NOMO-1 treated with dmso at 0.1 percent for 144 hours (cell line): ENCODE measurements around the gene LHPP.
"Not testable (repeated sequence)": the region's sequence is repeated elsewhere in the genome, so short reads cannot be mapped to it uniquely, and the experiment has no call there.

Experiments
- DNase-seq: peaks from one replicate; lab custom pipeline; 2025; ENCODE audit not compliant: unreplicated experiment; lab: John Stamatoyannopoulos, UW

LHPP gene

DNA sequence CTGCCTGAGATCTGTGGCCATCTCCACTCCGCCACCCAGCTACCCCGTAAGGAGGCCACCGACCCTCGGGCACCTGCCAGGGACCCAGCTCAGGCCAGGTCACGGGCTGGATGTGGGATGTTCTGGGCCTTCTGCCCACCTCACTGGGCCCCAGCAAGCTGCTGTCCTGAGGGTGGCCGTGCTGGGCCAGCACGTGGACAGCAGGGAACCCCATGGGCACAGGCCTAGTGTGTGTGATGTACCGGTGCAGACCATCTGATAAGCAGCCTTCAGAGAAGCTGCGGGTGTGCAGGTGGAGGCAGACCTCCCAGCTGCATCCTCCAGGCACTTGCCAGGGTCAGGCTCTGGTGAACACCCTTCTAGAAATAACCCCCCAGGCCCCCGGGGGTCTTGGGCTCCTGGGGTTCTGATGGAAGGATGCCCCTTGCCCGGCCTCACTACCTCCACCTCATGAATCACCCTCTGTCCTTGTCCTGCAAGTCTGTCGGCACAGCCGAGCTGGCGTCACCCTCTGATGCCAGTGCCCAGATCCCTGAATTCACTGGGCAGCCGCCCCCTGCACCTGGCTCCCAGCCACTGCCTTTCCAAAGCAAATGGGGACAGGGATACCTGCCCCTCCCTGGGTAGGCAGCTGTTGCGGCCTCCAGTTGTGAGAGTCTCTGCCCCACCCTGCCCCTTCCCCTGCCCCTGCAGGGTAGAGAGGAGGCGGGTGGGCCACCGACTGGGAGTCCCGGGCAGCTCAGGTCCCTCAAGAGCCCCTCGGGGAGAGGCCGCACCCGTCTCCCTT, 142.8 kb downstream of the LHPP start:
- no peak for DNase-seq

- no peak for DNase-seq
Measured at GRCh38 chr10:124605001-124605370, 143.4 kb downstream of the LHPP start.

GRCh38 chr10:124605481-124605855, 143.8 kb downstream of the LHPP start:
- DNase-seq: no peak

GRCh38 chr10:124605856-124606812, 144.5 kb downstream of the LHPP start:
- DNase-seq: no peak

GRCh38 chr10:124606822-124607221, 145.2 kb downstream of the LHPP start:
- no peak for DNase-seq

DNA sequence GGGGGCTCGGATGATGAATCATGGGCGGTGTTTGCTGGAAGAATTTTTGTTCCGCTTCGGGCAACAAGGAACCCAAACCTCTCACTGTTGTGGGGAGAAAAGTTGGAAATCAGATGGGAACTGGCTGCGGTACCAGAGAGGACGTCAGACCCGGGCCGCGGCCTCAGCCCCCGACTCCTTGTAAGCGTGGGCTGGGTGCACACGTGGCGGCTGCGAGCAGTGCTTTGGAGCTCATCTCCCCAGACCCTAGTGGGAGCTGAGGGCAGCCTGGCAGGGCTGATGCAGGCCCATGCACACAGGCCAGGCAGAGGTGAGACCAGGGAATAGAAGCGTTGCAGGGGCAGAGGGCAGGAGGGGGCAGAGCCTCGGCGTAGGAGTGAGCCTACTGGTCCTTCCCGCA, 146.1 kb downstream of the LHPP start:
- no peak for DNase-seq

DNA sequence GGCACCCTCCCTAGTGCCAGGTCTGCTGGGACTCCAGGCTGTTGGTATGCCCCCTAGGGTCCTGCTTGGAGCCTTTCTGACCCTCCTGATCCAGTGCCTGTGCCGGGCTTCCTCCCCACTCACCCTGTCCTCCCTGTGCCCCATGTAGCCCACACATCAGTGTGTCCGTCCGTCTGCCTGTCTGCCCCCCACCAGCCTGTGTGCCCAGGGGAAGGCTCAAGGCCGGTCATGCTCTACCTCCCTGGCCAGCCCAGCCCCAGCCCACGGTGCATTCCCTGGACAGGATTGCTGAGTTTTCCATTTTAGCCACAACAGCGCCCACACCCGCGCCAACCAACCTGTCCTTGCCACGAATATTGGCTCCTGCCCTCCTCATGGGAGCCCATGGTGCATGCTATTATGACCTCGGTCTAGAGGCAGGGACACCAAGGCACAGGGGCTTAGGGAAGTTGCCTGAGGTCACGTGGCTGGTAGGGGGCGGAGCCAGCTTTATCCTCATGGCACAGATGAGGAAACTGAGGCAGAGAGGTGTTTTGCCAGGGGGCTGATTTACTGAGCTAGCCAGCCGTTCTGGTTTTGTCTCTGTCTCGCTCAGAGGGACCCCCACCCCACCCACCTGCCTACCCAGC, 146.6 kb downstream of the LHPP start:
- no peak for DNase-seq

- no peak for DNase-seq
Measured at GRCh38 chr10:124609698-124610097, 148.1 kb downstream of the LHPP start.

- not testable (repeated sequence) for DNase-seq
Measured at GRCh38 chr10:124610186-124610585, 148.6 kb downstream of the LHPP start.

- not testable (repeated sequence) for DNase-seq
Measured at GRCh38 chr10:124610851-124611250, 149.2 kb downstream of the LHPP start.

- no peak for DNase-seq
Measured at GRCh38 chr10:124611738-124612137, 150.1 kb downstream of the LHPP start.

GRCh38 chr10:124612611-124613498, 151.2 kb downstream of the LHPP start:
- DNase-seq: no peak

GRCh38 chr10:124614003-124614659, 152.5 kb downstream of the LHPP start:
- DNase-seq: no peak

DNA sequence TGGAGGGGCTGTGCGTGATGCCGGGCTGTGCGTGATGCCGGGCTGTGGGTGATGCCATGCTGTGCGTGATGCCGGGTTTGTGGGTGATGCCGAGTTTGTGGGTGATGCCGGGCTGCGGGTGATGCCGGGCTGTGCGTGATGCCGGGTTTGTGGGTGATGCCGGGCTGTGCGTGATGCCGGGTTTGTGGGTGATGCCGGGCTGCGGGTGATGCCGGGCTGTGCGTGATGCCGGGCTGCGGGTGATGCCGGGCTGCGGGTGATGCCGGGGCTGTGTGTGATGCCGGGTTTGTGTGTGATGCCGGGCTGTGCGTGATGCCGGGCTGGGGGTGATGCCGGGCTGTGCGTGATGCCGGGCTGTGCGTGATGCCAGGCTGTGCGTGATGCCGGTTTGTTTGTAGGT, 153.6 kb downstream of the LHPP start:
- no peak for DNase-seq

DNA sequence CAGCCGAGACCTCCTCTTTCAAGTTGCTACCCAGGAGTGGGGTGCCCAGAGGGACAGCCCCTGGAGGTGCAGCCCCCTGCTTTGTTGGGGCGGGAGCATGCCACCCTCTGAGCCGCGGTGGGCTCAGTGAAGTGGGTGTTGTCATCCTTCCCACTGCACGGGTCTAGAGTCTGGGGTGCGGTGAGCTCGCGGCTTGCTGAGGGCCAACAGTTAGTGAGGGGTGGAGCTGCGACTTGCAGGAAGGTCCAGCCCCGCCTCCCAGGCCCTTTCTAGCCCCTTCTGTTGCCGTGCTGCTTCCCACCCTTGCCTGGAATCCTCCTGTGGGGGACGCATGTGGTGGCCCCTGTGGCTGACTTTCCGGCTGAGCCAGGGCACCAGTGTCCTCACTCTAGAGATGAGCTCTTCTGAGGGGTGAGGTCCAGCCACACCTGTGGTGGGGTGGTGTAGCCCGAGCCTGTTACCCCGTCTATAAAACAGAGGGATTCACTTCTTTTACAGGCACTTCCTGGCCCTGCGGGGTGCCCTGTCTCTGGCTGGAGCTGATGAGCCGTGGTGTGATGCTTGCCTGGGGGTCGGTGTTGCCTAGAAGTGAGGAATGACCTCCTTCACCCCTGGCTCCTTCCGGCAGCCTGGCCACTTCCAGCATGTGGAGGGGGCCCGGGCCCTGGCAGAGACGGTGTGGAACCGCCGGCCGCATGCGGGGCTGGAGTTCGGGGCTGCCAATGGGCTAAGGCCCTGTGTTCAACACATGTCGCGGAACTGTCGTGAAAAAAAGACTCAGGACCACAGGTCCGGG, 154.6 kb downstream of the LHPP start:
- DNase-seq: no peak

DNA sequence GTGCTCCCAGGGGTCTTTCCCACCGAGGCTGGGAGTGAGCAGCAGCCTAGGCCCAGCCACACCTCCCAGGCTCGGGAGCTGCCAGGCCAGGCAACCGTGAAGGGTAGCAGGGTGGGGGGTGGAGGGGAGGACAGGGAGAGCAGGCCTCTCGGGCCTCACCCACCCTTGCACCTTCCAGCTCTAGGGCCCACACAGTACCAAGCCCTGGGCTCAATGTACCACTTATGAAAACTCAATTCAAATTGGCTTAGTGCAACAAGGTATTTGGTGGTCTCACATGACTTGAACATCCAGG, 155.2 kb downstream of the LHPP start:
- DNase-seq: no peak

- no peak for DNase-seq
Measured at GRCh38 chr10:124618470-124619073, 156.9 kb downstream of the LHPP start.

DNA sequence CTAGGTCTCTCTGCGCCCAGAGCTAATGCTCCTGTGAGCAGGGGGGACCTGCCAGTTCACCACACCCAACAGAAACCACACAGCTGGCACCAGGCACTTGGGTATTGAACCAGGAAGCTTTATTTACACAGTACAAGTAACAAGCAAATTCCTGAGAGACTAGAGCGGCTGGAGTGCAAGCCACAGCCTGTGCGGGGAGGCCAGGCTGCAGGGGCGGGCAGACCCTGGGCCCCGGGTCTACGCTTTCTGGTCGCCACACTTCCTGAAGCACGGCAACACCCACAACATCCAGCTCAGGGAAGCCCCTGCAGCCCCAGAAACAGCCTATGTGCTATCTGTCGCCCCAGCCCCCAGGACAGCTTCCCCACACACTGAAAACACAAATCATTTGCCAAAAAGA, 157.6 kb downstream of the LHPP start:
- DNase-seq: no peak

GRCh38 chr10:124619802-124620490, 158.3 kb downstream of the LHPP start:
- DNase-seq: no peak
